ENCODE data around the gene SLIT1.

Gene SLIT1

DNA sequence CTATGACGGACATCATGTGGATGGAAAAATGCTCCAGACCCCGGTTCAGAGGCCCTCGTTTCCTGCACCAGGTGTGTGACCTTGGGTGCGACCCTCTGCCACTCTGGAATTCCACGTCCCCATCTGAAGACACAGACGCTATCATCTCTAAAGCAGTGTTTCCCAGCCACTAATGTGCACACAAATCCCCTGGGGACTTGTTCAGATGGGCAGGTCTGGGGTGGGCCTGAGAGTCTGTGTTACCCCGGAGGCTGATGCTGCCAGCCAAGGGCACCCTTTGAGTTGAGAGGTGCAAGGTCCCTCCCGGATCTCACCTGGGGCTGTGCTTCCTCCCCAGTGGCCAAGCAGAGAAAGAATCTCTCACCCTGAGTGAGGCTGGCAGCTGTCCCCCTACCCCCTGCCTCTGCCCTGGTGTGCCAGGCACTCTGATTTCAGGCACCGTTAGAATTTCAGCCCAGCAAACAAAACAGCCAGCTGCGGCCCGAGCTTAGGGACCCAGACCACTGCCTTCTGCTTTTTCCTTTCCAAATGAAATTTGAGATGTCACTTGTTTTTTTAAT lies 90.0 kb downstream of the SLIT1 start:
- H3K27ac ChIP-seq, result no peak overlapping the region
- H3K9ac ChIP-seq, result no peak overlapping the region
- H3K27me3 ChIP-seq (ENCODE audit: control insufficient read depth, insufficient read depth, low read length), result no peaks in the 10 kb centered on the region
- no peaks in the 10 kb centered on the region for H3K9me3 ChIP-seq (ENCODE audit: control insufficient read depth, low read length)
- H3K4me2 ChIP-seq (ENCODE audit: low read length), result no peak overlapping the region
- H3K79me2 ChIP-seq, result no peaks in the 10 kb centered on the region
- peak overlapping the region; percentile 36 for H2AFZ ChIP-seq
- TF ChIP-seq, protein P1, sequence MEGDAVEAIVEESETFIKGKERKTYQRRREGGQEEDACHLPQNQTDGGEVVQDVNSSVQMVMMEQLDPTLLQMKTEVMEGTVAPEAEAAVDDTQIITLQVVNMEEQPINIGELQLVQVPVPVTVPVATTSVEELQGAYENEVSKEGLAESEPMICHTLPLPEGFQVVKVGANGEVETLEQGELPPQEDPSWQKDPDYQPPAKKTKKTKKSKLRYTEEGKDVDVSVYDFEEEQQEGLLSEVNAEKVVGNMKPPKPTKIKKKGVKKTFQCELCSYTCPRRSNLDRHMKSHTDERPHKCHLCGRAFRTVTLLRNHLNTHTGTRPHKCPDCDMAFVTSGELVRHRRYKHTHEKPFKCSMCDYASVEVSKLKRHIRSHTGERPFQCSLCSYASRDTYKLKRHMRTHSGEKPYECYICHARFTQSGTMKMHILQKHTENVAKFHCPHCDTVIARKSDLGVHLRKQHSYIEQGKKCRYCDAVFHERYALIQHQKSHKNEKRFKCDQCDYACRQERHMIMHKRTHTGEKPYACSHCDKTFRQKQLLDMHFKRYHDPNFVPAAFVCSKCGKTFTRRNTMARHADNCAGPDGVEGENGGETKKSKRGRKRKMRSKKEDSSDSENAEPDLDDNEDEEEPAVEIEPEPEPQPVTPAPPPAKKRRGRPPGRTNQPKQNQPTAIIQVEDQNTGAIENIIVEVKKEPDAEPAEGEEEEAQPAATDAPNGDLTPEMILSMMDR (IDR thresholded peaks at IDR 0.05), result no peak
- H3K4me1 ChIP-seq, result no peaks in the 10 kb centered on the region
- H3K4me3 ChIP-seq (ENCODE audit: low read depth, low read length), result no peak overlapping the region
- no peaks in the 10 kb centered on the region for H3K36me3 ChIP-seq (ENCODE audit: control insufficient read depth, insufficient read depth, low read length)

DNA sequence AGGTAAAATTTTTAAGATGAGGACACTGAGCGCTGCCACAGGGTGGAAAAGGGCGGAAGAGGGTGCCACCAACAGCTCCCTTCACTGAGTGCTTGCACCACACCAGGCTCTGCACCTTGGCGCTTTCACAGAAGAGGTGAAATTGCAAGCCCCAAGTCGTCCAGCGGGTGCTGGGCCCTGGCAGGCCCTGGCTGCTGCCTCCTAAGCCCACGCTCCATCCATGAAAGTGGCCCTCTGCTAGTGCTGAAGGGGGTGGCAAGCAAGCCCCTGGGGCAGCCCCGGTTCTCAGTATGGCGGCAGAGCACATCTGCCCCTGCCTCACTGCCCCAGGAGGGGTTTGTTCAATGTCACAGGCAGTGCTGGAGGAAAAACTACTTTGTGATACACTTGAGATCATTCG lies 95.1 kb downstream of the SLIT1 start:
- Histone ChIP-seq H3K27me3 (ENCODE audit: control insufficient read depth, insufficient read depth, low read length) (no peaks in the 10 kb centered on the region), H3K4me3 (ENCODE audit: low read depth, low read length) (no peak overlapping the region), H2AFZ (no peak overlapping the region), H3K27ac (no peak overlapping the region), H3K79me2 (no peaks in the 10 kb centered on the region), H3K9ac (no peak overlapping the region), H3K9me3 (ENCODE audit: control insufficient read depth, low read length) (no peaks in the 10 kb centered on the region), H3K4me2 (ENCODE audit: low read length) (no peak overlapping the region), H3K36me3 (ENCODE audit: control insufficient read depth, insufficient read depth, low read length) (no peaks in the 10 kb centered on the region), H3K4me1 (no peaks in the 10 kb centered on the region)
- TF ChIP-seq, protein P1 (IDR thresholded peaks at IDR 0.05), result no peak

DNA sequence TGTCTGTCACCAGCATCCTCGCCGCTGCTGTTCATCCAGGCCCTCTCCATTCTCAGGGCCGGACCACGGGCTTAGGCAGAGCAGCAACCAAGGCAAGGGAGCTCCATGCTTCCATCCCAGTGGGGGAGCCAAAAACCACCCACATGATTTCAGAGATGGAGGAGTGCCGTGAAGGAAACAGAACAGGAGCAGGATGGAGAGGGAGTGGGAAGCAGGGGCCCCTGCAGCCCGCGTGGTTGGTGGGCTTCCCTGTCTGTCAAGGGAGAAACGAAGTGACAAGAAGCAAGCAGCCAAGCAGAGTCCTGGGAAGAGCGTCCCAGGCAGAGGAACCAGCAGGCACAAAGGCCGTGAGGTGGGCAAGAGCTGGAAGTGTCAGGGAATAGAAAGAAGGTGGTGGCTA lies 95.7 kb downstream of the SLIT1 start:
- H3K36me3 ChIP-seq (ENCODE audit: control insufficient read depth, insufficient read depth, low read length), result no peaks in the 10 kb centered on the region
- no peaks in the 10 kb centered on the region for H3K79me2 ChIP-seq
- TF ChIP-seq, protein P1 (IDR thresholded peaks at IDR 0.05), result no peak
- no peak overlapping the region for H2AFZ ChIP-seq
- H3K27me3 ChIP-seq (ENCODE audit: control insufficient read depth, insufficient read depth, low read length), result no peaks in the 10 kb centered on the region
- no peaks in the 10 kb centered on the region for H3K9me3 ChIP-seq (ENCODE audit: control insufficient read depth, low read length)
- H3K4me3 ChIP-seq (ENCODE audit: low read depth, low read length), result no peak overlapping the region
- no peak overlapping the region for H3K4me2 ChIP-seq (ENCODE audit: low read length)
- no peak overlapping the region for H3K27ac ChIP-seq
- no peak overlapping the region for H3K9ac ChIP-seq
- no peaks in the 10 kb centered on the region for H3K4me1 ChIP-seq

DNA sequence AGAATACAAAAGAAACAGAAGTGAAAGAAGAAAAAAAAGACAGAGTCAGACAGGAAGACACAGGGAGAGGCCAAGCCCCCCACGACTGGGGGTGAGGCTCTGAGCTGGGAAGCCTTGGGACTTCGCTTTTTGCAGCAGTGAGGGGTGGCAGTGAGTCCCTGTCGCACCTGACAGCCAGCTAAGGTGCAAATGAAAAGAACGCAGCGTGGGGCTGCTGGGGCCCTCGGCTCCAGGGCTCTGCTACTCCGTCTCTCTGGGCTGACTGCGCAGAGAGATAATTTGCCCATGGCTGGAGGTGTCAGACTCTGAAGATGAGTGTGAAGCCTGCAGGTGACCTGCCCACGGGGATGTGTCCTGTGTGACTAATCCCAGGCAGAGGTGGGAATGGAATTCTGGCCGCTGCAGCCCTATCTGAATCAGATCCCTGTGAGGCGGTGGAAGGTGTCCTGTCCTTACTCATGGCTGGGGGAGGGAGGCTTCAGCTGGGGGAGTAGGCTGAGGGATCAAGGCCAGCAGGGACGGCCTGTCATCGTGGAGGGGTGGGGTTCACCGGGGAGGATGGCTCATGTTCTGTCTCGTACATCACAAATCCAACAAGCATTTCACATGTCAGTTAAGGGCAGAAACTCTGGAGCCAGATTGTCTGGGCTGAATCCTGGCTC lies 96.4 kb downstream of the SLIT1 start:
- Histone ChIP-seq H3K4me1 (no peaks in the 10 kb centered on the region), H3K9ac (no peak overlapping the region), H3K4me2 (ENCODE audit: low read length) (no peak overlapping the region), H3K27ac (no peak overlapping the region), H3K79me2 (no peaks in the 10 kb centered on the region), H3K9me3 (ENCODE audit: control insufficient read depth, low read length) (no peaks in the 10 kb centered on the region), H3K4me3 (ENCODE audit: low read depth, low read length) (no peak overlapping the region), H2AFZ (no peak overlapping the region), H3K27me3 (ENCODE audit: control insufficient read depth, insufficient read depth, low read length) (no peaks in the 10 kb centered on the region), H3K36me3 (ENCODE audit: control insufficient read depth, insufficient read depth, low read length) (no peaks in the 10 kb centered on the region)
- TF ChIP-seq, protein P1 (IDR thresholded peaks at IDR 0.05), result no peak

DNA sequence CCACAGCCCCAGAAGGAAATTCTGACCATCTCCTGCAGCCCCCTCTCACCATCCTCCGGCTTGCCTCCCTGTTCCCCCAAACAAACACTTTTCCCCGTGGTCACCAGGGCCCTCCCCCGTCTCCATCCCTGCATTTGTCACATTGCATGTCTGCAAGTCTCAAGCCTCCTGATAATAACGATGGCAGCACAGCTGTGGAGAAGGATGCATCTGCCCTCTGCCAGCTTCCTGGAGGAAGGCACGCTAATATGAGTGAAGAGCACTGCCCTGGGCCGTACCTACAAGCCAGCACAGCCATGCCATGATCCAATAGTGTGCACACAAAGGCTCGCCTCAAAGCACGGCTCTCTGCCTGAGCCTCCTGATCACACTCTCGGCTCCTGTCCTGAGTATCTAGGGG lies 98.5 kb downstream of the SLIT1 start:
- no peak overlapping the region for H3K4me2 ChIP-seq (ENCODE audit: low read length)
- H3K9me3 ChIP-seq (ENCODE audit: control insufficient read depth, low read length), result no peaks in the 10 kb centered on the region
- no peaks in the 10 kb centered on the region for H3K4me1 ChIP-seq
- H3K27ac ChIP-seq, result no peak overlapping the region
- no peaks in the 10 kb centered on the region for H3K27me3 ChIP-seq (ENCODE audit: control insufficient read depth, insufficient read depth, low read length)
- H3K4me3 ChIP-seq (ENCODE audit: low read depth, low read length), result no peak overlapping the region
- H2AFZ ChIP-seq, result no peak overlapping the region
- H3K79me2 ChIP-seq, result no peaks in the 10 kb centered on the region
- H3K9ac ChIP-seq, result no peak overlapping the region
- no peaks in the 10 kb centered on the region for H3K36me3 ChIP-seq (ENCODE audit: control insufficient read depth, insufficient read depth, low read length)
- TF ChIP-seq, protein P1 (IDR thresholded peaks at IDR 0.05), result no peak
